GM21526 (cell line): ENCODE data around the gene ACRBP.

Source experiments
- ATAC-seq: cut with Tn5 transposase; IDR thresholded peaks from one replicate; pipeline ENCODE4 v1.9.1; 2021; ENCODE audit warnings: moderate library complexity; ENCODE audit not compliant: unreplicated experiment, low FRiP score

Gene ACRBP

DNA sequence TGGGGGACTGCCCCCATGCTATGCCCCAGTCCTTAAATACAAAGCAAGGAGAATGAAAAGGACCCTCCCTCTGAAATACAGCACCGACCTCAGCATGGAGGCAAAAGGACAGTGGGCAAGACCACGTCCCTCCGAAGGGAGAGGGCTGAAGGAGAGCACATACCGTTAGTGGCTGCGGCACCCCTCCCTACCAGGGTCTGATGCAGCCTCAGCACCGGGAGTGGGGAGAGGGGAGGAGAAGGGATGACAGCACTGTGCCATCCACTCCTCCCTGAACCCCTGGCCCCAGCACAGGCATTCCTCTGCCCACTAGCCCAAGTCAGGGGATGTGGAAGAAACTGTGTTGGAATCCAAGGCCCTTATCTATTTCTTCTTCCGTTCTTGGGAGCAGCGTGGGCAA is 3.6 kb upstream of the ACRBP start:
- ATAC-seq: no peak

- no peak for ATAC-seq
These were observed 753 bp downstream of the ACRBP start for GRCh38 chr12:6646276-6647082.

GRCh38 chr12:6644903-6645302 is 2.3 kb downstream of the ACRBP start:
- no peak for ATAC-seq

DNA sequence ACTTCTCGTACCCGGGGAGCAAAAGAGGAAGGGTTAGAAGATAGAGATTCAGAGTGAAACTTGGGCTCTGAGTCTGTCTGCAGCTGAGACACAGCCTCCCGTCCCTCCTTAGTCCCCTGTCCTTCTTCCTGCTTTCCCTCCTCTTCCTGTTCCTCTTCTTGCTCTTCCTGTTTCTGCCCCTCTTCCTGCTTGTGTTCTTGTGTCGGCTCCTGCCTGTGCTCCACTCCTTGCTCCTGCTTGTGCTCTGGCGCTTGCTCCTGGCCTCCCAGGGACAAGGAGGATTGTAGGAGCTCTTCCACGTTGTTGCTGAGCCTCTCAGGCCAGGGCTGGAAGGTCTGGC is 3.0 kb downstream of the ACRBP start:
- no peak for ATAC-seq

GRCh38 chr12:6643569-6644256 is 3.5 kb downstream of the ACRBP start:
- ATAC-seq: no peak

- no peak for ATAC-seq
These were observed 6.1 kb downstream of the ACRBP start for GRCh38 chr12:6641131-6641530.

DNA sequence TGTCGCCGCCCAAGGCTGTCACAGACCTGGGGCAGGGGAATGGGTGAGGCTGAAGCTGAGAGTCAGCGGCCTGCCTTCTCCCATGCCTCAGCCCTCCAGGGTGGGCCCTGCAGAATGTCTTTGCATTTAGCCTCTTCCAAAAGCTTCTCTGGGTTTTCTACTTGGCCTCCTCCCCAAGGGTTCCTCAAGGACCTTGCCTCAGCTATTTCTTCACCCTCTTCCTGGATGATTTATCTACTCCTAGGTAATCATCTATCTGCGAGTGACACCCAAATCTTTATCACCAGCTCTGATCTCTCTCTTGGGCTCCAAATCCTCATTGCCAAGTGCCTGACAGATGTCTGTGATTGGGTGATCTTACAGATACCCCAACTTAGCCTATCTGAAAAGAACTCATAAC is 6.7 kb downstream of the ACRBP start:
- no peak for ATAC-seq

- ATAC-seq: no peak
These were observed 8.0 kb downstream of the ACRBP start for GRCh38 chr12:6639151-6639801.

GRCh38 chr12:6638305-6638704 is 8.9 kb downstream of the ACRBP start:
- ATAC-seq: no peak

GRCh38 chr12:6635856-6636531 is 11.2 kb downstream of the ACRBP start, which contains the start of gene LPAR5:
LPAR5 (minus strand) TSS chr12:6635959; CDS start chr12:6621248, 14,711 bp downstream.
- ATAC-seq: no peak

DNA sequence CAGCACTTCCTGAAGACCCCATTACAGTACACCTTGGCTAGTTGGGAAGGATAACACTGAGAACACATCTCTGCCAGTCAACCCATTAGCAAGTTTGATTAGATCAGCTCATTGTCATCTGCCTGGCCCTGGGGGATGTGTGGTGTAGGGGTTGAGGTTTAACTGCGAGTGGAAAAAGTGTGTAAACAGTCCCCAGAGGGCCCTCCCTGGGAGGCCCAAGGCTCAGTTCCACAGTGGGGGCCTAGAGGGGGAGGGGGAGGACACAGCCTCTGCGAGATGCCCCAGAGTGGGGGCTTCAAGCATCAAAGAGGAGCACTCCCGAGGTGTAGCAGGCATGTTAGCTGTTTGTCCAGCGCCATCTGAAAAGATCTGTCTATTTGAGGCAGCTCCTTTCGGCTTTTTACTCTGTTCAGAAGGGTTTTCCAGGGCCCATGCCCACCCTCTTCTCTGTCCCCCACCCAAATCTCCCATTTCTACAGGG is 11.8 kb downstream of the ACRBP start:
- ATAC-seq: no peak

- ATAC-seq: peak; percentile 59
These were observed 14.9 kb downstream of the ACRBP start for GRCh38 chr12:6632026-6632983.

- no peak for ATAC-seq
These were observed 15.7 kb downstream of the ACRBP start for GRCh38 chr12:6631549-6631961.

- no peak for ATAC-seq
These were observed 16.5 kb downstream of the ACRBP start for GRCh38 chr12:6630736-6631135.

- no peak for ATAC-seq
These were observed 19.6 kb downstream of the ACRBP start for GRCh38 chr12:6627616-6628015.

DNA sequence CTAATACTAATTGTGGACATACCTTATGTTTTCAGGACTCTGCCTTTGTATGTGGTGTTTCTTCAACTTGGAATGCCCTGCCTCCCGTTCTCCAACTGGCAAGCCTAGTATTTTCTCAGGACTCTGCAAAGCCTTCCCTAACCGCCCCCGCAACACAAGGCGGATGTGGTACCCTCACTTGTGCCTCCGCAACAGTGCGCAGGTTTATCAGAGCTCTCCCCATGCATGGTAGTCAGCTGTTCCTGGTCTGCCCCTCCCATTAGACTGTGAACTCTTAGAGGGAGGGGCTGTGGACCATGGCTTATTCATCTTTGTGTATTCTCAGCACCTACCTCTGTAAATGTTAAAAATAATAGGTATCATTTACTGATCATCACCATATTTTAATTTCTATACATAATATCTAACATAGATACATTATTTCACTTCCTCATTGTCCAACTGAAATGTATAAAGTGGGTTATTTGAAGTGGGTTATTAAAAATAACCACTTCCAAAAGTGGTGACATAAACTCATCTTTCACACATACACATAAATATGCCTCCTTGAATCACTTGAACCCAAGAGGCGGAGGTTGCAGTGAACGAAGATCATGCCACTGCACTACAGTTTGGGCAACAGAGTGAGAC is 20.5 kb downstream of the ACRBP start:
- ATAC-seq: no peak

DNA sequence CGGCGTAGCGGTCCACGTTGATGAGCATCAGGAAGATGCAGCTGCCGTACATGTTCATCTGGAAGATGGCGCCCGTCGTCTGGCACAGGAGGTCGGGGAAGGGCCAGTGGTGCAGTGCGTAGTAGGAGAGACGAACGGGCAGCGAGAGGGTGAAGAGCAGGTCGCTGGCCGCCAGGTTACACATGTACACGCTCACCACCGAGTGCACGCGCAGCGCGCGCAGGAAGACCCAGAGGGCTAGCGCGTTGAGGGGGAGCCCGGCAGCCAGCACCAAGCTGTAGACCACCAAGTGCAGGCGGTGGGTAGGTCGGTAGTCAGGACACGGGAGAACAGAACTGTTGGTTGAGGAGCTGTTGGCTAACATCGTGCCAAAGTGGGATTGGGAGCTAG is 26.4 kb downstream of the ACRBP start:
- no peak for ATAC-seq

- ATAC-seq: no peak
These were observed 26.9 kb downstream of the ACRBP start for GRCh38 chr12:6620137-6620884.
